B cell (primary cell): ENCODE data around the gene TAF11. TPM values are rescaled to one million over a fixed set of nuclear protein-coding genes. Genes with fewer than 3 reads are reported as not detected.

ENCODE experiments used
- ATAC-seq: fragments of 200-7000 bp; cut with Tn5 transposase; one replicate; pipeline ENCODE4 v1.10.0; 2021; ENCODE audit warnings: low read depth, mild to moderate bottlenecking, moderate number of reproducible peaks, moderate library complexity
- CTCF ChIA-PET: fragments of 350-600 bp; sonication (Branson Sonifier 250); formaldehyde crosslinking; loops from one replicate; lab custom pipeline; 2021; ENCODE audit warnings: antibody characterized with exemption, inconsistent platforms; lab: Charles Lee
- POLR2A ChIA-PET: fragments of 350-600 bp; sonication (Branson Sonifier 250); formaldehyde crosslinking; loops from one replicate; lab custom pipeline; 2021; ENCODE audit warnings: antibody characterized with exemption; lab: Charles Lee
- DNase-seq: peaks from one replicate; pipeline ENCODE4 v3.0.0; 2013
- H2AFZ ChIP-seq: 2 replicates; pipeline ENCODE4 v1.6.1; 2012; ENCODE audit warnings: mild to moderate bottlenecking, low read depth, low read length; ENCODE audit not compliant: insufficient read depth, poor library complexity, severe bottlenecking
- H3K27ac ChIP-seq, 2 donors: 1 replicate in 1 of 2; 2 replicates in 1 of 2; pipeline ENCODE4 v1.5.1; 2012 to 2013; ENCODE audit warnings: low read length in 2 of 2, mild to moderate bottlenecking in 2 of 2, moderate library complexity in 1 of 2
- H3K27me3 ChIP-seq, 4 experiments: fragments of 200-600 bp in 1 of 4; sonication (generic) in 1 of 4; replicated peaks in 1 of 4; 1 replicate in 2 of 4; 2 replicates in 2 of 4; pipeline versions ENCODE4 v1.6.1 to v1.7.0; 2013 to 2016; ENCODE audit warnings: low read length in 3 of 4, mild to moderate bottlenecking in 2 of 4, mixed read lengths in 1 of 4, moderate library complexity in 1 of 4; ENCODE audit not compliant: insufficient read depth in 4 of 4, control insufficient read depth in 3 of 4; ENCODE audit errors: control extremely low read depth in 1 of 4
- H3K36me3 ChIP-seq, 2 experiments: replicated peaks in 1 of 2; 1 replicate in 1 of 2; 2 replicates in 1 of 2; pipeline versions ENCODE4 v1.6.1 to v1.7.1; 2013; ENCODE audit warnings: low read length in 1 of 2; ENCODE audit not compliant: insufficient read depth in 2 of 2, control insufficient read depth in 1 of 2; ENCODE audit errors: control extremely low read depth in 1 of 2, extremely low read depth in 1 of 2
- H3K4me1 ChIP-seq, 2 donors: fragments of 200-600 bp in 1 of 2; sonication (generic) in 1 of 2; 1 replicate in 1 of 2; 2 replicates in 1 of 2; pipeline versions ENCODE4 v1.5.1 to v1.6.1; 2013 to 2017; ENCODE audit warnings: low read length in 2 of 2; ENCODE audit not compliant: control insufficient read depth in 2 of 2, insufficient read depth in 2 of 2
- H3K4me2 ChIP-seq: replicated peaks from 2 replicates; pipeline ENCODE3; 2012; ENCODE audit warnings: mild to moderate bottlenecking, low read depth, low read length; ENCODE audit not compliant: poor library complexity, severe bottlenecking
- H3K4me3 ChIP-seq, 5 experiments: fragments of 200-600 bp in 1 of 5; sonication (generic) in 1 of 5; 1 replicate in 3 of 5; 2 replicates in 2 of 5; pipeline versions ENCODE4 v1.5.1 to v1.7.0; 2011 to 2016; ENCODE audit warnings: low read length in 4 of 5, mild to moderate bottlenecking in 4 of 5, low read depth in 2 of 5, control low read depth in 1 of 5, moderate library complexity in 1 of 5; ENCODE audit not compliant: insufficient read depth in 1 of 5; ENCODE audit errors: control extremely low read depth in 1 of 5, extremely low read depth in 1 of 5
- H3K79me2 ChIP-seq: fragments of 200-600 bp; sonication (generic); one replicate; pipeline ENCODE4 v1.6.0; 2016; ENCODE audit warnings: low read length; ENCODE audit not compliant: control insufficient read depth, insufficient read depth
- H3K9ac ChIP-seq: fragments of 200-600 bp; sonication (generic); 2 replicates; pipeline ENCODE4 v1.6.1; 2017; ENCODE audit warnings: mild to moderate bottlenecking, low read length, moderate library complexity
- H3K9me3 ChIP-seq, 3 donors: one replicate each; pipeline versions ENCODE4 v1.6.1 to v1.7.1; 2013; ENCODE audit warnings: low read length in 2 of 3; ENCODE audit not compliant: control insufficient read depth in 2 of 3, insufficient read depth in 1 of 3; ENCODE audit errors: control extremely low read depth in 1 of 3
- H4K20me1 ChIP-seq: 2 replicates; pipeline ENCODE4 v1.6.0; 2012; ENCODE audit warnings: mild to moderate bottlenecking, low read length; ENCODE audit not compliant: insufficient read depth, control insufficient read depth, poor library complexity, severe bottlenecking
- H3K27ac Mint-ChIP-seq: one replicate; pipeline ENCODE4 v1.8.0; 2021; ENCODE audit warnings: mixed read lengths
- H3K27me3 Mint-ChIP-seq: one replicate; pipeline ENCODE4 v1.8.0; 2021; ENCODE audit warnings: mixed read lengths
- H3K4me1 Mint-ChIP-seq: one replicate; pipeline ENCODE4 v1.8.0; 2021; ENCODE audit warnings: mixed read lengths
- H3K4me3 Mint-ChIP-seq: one replicate; pipeline ENCODE4 v1.8.0; 2021; ENCODE audit warnings: mixed read lengths
- H3K9me3 Mint-ChIP-seq: one replicate; pipeline ENCODE4 v1.8.0; 2022; ENCODE audit warnings: mixed read lengths; ENCODE audit not compliant: insufficient read depth
- EZH2 ChIP-seq: IDR thresholded peaks from 2 replicates; pipeline ENCODE4 v1.6.1; 2012; ENCODE audit warnings: borderline replicate concordance, low read depth, mild to moderate bottlenecking, moderate library complexity, low read length; ENCODE audit not compliant: insufficient read depth, poor library complexity, severe bottlenecking
- WGBS: methylation state at CpG from one replicate; pipeline ENCODE4 v1.1.5; 2013; ENCODE audit warnings: missing lambda C conversion rate; ENCODE audit not compliant: insufficient coverage; 5-methylcytosine and 5-hydroxymethylcytosine counted together
- intact Hi-C: fragments of 100-400 bp; cut with micrococcal nuclease; formaldehyde crosslinking; loops from one replicate; pipeline ENCODE4 v1.10.0; 2022
- polyA plus RNA-seq: library from polyadenylated mRNA; depleted of rRNA; stranded (reverse); fragments of >200 nt; gene quantifications from 2 replicates; pipeline ENCODE4 v1.2.3, GENCODE V29; 2012
- total RNA-seq, 2 donors: library from RNA; stranded (reverse); fragments of 120-200 nt in 1 of 2; gene quantifications; 1 replicate in 1 of 2; 2 replicates in 1 of 2; pipeline versions ENCODE4 v1.2.3 to v1.2.4, GENCODE V29; 2013 to 2022
- TF ChIP-seq, protein P1 (sequence below): fragments of 200-600 bp; IDR thresholded peaks from one replicate; pipeline ENCODE4 v1.8.0; 2022; ENCODE audit warnings: antibody characterized with exemption, mild to moderate bottlenecking

Gene TAF11
- total and polyA plus RNA-seq, 2 donors (not counting 1 experiment from before 2014, with no cell fraction given): 27.3 to 28.5 TPM

DNA sequence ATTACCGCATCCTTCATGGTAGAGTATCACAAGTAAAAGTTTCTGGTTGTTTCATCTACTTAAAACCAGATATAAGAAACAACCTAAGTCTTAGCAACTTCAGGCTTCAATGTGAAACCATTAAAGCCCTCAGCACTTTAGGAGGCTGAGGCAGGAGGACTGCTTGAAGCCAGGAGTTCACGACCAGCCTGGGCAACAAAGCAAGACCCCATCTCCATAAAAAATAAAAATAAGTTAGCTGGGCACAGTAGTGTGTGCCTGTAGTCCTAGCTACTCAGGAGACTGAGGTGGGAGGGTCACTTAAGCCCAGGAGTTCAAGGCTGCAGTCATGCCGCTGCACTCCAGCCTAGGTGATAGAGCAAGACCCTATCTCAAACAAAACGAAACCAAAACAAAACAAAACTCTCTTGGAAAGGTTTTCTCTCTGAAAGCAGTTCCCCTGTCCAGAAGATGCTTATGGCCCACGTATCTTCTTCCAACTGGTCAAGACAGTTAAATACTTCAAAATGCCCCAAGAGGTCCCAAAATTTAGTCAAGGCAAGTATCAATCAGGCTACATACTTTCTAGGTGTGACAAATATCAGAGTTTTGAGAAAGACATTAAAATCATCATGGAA lies 9.9 kb downstream of the TAF11 start:
- Histone ChIP-seq H3K36me3 (peaks cover 0 to 69% of the 10 kb centered on the region in 2 experiments), H2AFZ (no peak overlapping the region), H3K27ac (no peak overlapping the region), H3K27me3 (no peaks in the 10 kb centered on the region), H3K79me2 (peaks cover 2% of the 10 kb centered on the region), H3K9ac (no peak overlapping the region), H3K4me3 (no peak overlapping the region), H4K20me1 (no peaks in the 10 kb centered on the region), H3K4me2 (no peak overlapping the region), H3K9me3 (no peaks in the 10 kb centered on the region), H3K4me1 (no peaks in the 10 kb centered on the region)
- no CpG with 5 or more reads among the region's 5 CpGs for WGBS
- Mint-ChIP-seq H3K4me3 (no peak overlapping the region), H3K4me1 (no peaks in the 10 kb centered on the region), H3K9me3 (no peaks in the 10 kb centered on the region), H3K27ac (no peak overlapping the region), H3K27me3 (no peaks in the 10 kb centered on the region)
- DNase-seq: no peak
- no peak for TF ChIP-seq EZH2
- TF ChIP-seq, protein P1, sequence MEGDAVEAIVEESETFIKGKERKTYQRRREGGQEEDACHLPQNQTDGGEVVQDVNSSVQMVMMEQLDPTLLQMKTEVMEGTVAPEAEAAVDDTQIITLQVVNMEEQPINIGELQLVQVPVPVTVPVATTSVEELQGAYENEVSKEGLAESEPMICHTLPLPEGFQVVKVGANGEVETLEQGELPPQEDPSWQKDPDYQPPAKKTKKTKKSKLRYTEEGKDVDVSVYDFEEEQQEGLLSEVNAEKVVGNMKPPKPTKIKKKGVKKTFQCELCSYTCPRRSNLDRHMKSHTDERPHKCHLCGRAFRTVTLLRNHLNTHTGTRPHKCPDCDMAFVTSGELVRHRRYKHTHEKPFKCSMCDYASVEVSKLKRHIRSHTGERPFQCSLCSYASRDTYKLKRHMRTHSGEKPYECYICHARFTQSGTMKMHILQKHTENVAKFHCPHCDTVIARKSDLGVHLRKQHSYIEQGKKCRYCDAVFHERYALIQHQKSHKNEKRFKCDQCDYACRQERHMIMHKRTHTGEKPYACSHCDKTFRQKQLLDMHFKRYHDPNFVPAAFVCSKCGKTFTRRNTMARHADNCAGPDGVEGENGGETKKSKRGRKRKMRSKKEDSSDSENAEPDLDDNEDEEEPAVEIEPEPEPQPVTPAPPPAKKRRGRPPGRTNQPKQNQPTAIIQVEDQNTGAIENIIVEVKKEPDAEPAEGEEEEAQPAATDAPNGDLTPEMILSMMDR: no peak
- no peak for ATAC-seq
- CTCF ChIA-PET: no interaction called here
- POLR2A ChIA-PET: no interaction called here
- intact Hi-C loops: no loop called here

DNA sequence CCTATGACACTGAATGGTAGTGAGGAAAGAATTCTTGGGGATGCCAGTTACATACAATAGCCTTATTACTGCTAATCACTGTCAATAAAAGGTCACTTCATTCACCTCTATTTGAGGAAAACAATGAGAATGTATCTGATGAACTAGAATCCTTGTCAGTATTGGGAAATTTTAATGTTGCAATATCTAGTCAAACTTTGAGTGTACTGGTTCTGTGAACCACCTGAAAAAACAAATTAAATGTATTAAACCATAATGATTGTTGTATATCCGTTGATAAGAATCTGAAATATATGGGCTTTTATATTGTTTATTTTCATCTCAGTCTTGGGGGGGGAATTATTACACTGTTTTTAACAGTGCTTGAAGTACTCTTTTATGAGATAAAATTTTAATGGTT lies 10.6 kb downstream of the TAF11 start:
- Mint-ChIP-seq H3K27me3 (no peaks in the 10 kb centered on the region), H3K4me1 (no peaks in the 10 kb centered on the region), H3K27ac (no peak overlapping the region), H3K4me3 (no peak overlapping the region), H3K9me3 (no peaks in the 10 kb centered on the region)
- ChIA-PET CTCF (no interaction called here), POLR2A (no interaction called here)
- Histone ChIP-seq H3K4me1 (no peaks in the 10 kb centered on the region), H3K4me3 (no peak overlapping the region), H2AFZ (no peak overlapping the region), H3K9me3 (no peaks in the 10 kb centered on the region), H4K20me1 (no peaks in the 10 kb centered on the region), H3K4me2 (no peak overlapping the region), H3K9ac (no peak overlapping the region), H3K36me3 (peaks cover 0 to 76% of the 10 kb centered on the region in 2 experiments), H3K27me3 (no peaks in the 10 kb centered on the region), H3K79me2 (no peaks in the 10 kb centered on the region), H3K27ac (no peak overlapping the region)
- intact Hi-C loops: no loop called here
- ATAC-seq (no peak), DNase-seq (no peak)
- no CpG with 5 or more reads among the region's 1 CpG for WGBS
- TF ChIP-seq, protein P1: no peak
- no peak for TF ChIP-seq EZH2
